Neural progenitor cell (in vitro differentiated cells): ENCODE measurements around the gene CEACAM18.

ENCODE experiments used
- CTCF ChIP-seq: fragments of 200-600 bp; sonication (generic); IDR thresholded peaks from 2 replicates; pipeline ENCODE4 v1.5.1; 2017; ENCODE audit warnings: antibody characterized with exemption, mild to moderate bottlenecking
- EZH2 ChIP-seq: fragments of 200-600 bp; sonication (generic); IDR thresholded peaks from 2 replicates; pipeline ENCODE4 v1.6.1; 2017; ENCODE audit warnings: antibody characterized with exemption, mild to moderate bottlenecking, moderate library complexity
- EZH2phosphoT487 ChIP-seq: fragments of 200-600 bp; sonication (generic); IDR thresholded peaks from 2 replicates; pipeline ENCODE4 v1.6.1; 2017; ENCODE audit warnings: antibody characterized with exemption

GRCh38 chr19:51525651-51526050, 47.3 kb downstream of the CEACAM18 start:
- no peak for TF ChIP-seq CTCF
- TF ChIP-seq EZH2 = no peak
- TF ChIP-seq EZH2phosphoT487 = no peak
